ENCODE measurements around the gene SPANXC. TPM values are rescaled to one million over a fixed set of nuclear protein-coding genes. Genes with fewer than 3 reads are reported as not detected.
"Not testable (repeated sequence)": the region's sequence is repeated elsewhere in the genome, so short reads cannot be mapped to it uniquely, and the experiment has no call there.

The SPANXC gene
- total RNA-seq (2016; rRNA removed; fragmentation: Illumina TruSeq; extraction: Trizol) = not detected in 2 replicates
- total RNA-seq (2016; cell fraction: cytosol; rRNA removed; fragmentation: Illumina TruSeq; extraction: Trizol; ENCODE audit: low read depth) = not detected in 2 replicates
- total RNA-seq (2016; cell fraction: insoluble cytoplasmic fraction; rRNA removed; fragmentation: Illumina TruSeq; extraction: Trizol) = not detected in 2 replicates
- total RNA-seq (2016; cell fraction: membrane; rRNA removed; fragmentation: Illumina TruSeq; extraction: Trizol) = not detected in 2 replicates
- total RNA-seq (2016; cell fraction: nucleus; rRNA removed; fragmentation: Illumina TruSeq; extraction: Trizol) = not detected in 2 replicates
- not detected in 2 replicates for polyA plus RNA-seq (2011; rRNA removed)
- polyA plus RNA-seq (2011; cell fraction: cytosol; rRNA removed) = not detected in 2 replicates
- polyA plus RNA-seq (2011; cell fraction: nucleus; rRNA removed) = not detected in 2 replicates
- polyA plus RNA-seq (2012) = not detected in 2 replicates
- not detected in 2 replicates for polyA plus RNA-seq (2016; cell fraction: cytosol; fragmentation: Illumina TruSeq; extraction: Trizol; ENCODE audit: low read depth)
- not detected in 2 replicates for polyA plus RNA-seq (2016; cell fraction: insoluble cytoplasmic fraction; fragmentation: Illumina TruSeq; extraction: Trizol; ENCODE audit: low read depth)
- not detected in 2 replicates for polyA plus RNA-seq (2016; cell fraction: membrane; fragmentation: Illumina TruSeq; extraction: Trizol; ENCODE audit: low read depth)
- not detected in 2 replicates for polyA plus RNA-seq (2016; cell fraction: nucleus; fragmentation: Illumina TruSeq; extraction: Trizol; ENCODE audit: insufficient read depth, low read depth)
- not detected in 2 replicates for polyA minus RNA-seq (2011; rRNA and poly(A)+ RNA removed; ENCODE audit: low replicate concordance)
- not detected in 2 replicates for polyA minus RNA-seq (2011; cell fraction: cytosol; rRNA and poly(A)+ RNA removed)
- polyA minus RNA-seq (2011; cell fraction: nucleus; rRNA and poly(A)+ RNA removed) = not detected in 2 replicates
- Bru-seq, nascent RNA = not detected
- not detected for BruChase-seq, experiment 1, labeled RNA remaining after a 6-hour chase
- not detected for BruChase-seq, experiment 2, labeled RNA remaining after a 2-hour chase
- long read RNA-seq, experiment 1 = 0 reads
- long read RNA-seq, experiment 2 = 0 reads

GRCh38 chrX:141242417-141242816 lies at the start of gene SPANXC:
SPANXC (minus strand) TSS chrX:141242517; CDS start chrX:141242457, 60 bp downstream.
- intact Hi-C loops (cut with micrococcal nuclease; ENCODE audit: unreplicated experiment) = not testable (repeated sequence)

GRCh38 chrX:141279476-141279875 lies 37.2 kb upstream of the SPANXC start:
- H3K36me3 ChIP-seq (replicated peaks in 1 of 2; ENCODE audit: control insufficient read depth in 1 of 2, insufficient read depth in 2 of 2, low read length in 2 of 2) = no peaks in the 10 kb centered on the region
- intact Hi-C loops (cut with micrococcal nuclease; ENCODE audit: unreplicated experiment) (no loop called here), in situ Hi-C loops (cut with HindIII; ENCODE audit: extremely low pct_ligation_motif_present, low pct_unique_long_range_greater_than_20kb) (no loop called here)
- H3K27ac ChIP-seq (ENCODE audit: extremely low read length, insufficient read depth, low read length) = no peak overlapping the region
- H3K4me1 ChIP-seq (ENCODE audit: insufficient read depth, low read length) = no peaks in the 10 kb centered on the region
- CTCF ChIA-PET (ENCODE audit: low intra/inter-chr PET ratio, low total read pairs) = no interaction called here
- H3K9me3 ChIP-seq (ENCODE audit: low read length) = no peaks in the 10 kb centered on the region
- no peak overlapping the region for H3K4me2 ChIP-seq (ENCODE audit: low read depth, low read length)
- FAIRE-seq = no peak
- H3K9ac ChIP-seq (ENCODE audit: insufficient read depth, low read depth, low read length) = no peak overlapping the region
- H3K27me3 ChIP-seq (ENCODE audit: control insufficient read depth in 1 of 2, insufficient read depth in 2 of 2, low read length in 2 of 2) = no peaks in the 10 kb centered on the region
- no peak for DNase-seq (ENCODE audit: low spot score)
- no TSS peak for BruUV-seq (replicated peaks)
- no peak for ATAC-seq
- no peak overlapping the region for H3K4me3 ChIP-seq (replicated peaks in 1 of 3; ENCODE audit: insufficient read depth in 1 of 3, low read depth in 2 of 3, low read length in 3 of 3)
- WGBS (ENCODE audit: low lambda C conversion rate) = 0% methylated on average over 2 of the region's 2 CpGs
- POLR2A ChIA-PET = no interaction called here
- H3K79me2 ChIP-seq (ENCODE audit: insufficient read depth, low read length) = no peaks in the 10 kb centered on the region
- H2AFZ ChIP-seq (ENCODE audit: low read length) = no peak overlapping the region
- no peaks in the 10 kb centered on the region for H4K20me1 ChIP-seq (ENCODE audit: insufficient read depth, low read length)
- TF ChIP-seq ZKSCAN8 (CRISPR knock-in tag; IDR thresholded peaks at IDR 0.05; ENCODE audit: borderline replicate concordance) (no peak), ZNF800 (CRISPR knock-in tag; IDR thresholded peaks at IDR 0.05) (no peak), HOXA9 (CRISPR knock-in tag; IDR thresholded peaks at IDR 0.05; ENCODE audit: borderline replicate concordance) (no peak), ZNF547 (CRISPR knock-in tag; IDR thresholded peaks at IDR 0.05) (no peak), KMT2B (CRISPR knock-in tag; IDR thresholded peaks at IDR 0.05) (no peak), SNAPC4 (CRISPR knock-in tag; IDR thresholded peaks at IDR 0.05) (no peak)

More at GRCh38 chrX:141242417-141242816, at the start of gene SPANXC:
- POLR2A ChIA-PET; CTCF ChIA-PET (ENCODE audit: low intra/inter-chr PET ratio, low total read pairs); FAIRE-seq; in situ Hi-C loops (cut with HindIII; ENCODE audit: extremely low pct_ligation_motif_present, low pct_unique_long_range_greater_than_20kb); H3K79me2 ChIP-seq (ENCODE audit: insufficient read depth, low read length); BruUV-seq (replicated peaks); ATAC-seq; DNase-seq (ENCODE audit: low spot score); H3K9me3 ChIP-seq (ENCODE audit: low read length); H3K27me3 ChIP-seq (ENCODE audit: control insufficient read depth in 1 of 2, insufficient read depth in 2 of 2, low read length in 2 of 2); H3K9ac ChIP-seq (ENCODE audit: insufficient read depth, low read depth, low read length); H3K36me3 ChIP-seq (replicated peaks in 1 of 2; ENCODE audit: control insufficient read depth in 1 of 2, insufficient read depth in 2 of 2, low read length in 2 of 2); H3K4me1 ChIP-seq (ENCODE audit: insufficient read depth, low read length); H3K27ac ChIP-seq (ENCODE audit: extremely low read length, insufficient read depth, low read length); H3K4me3 ChIP-seq (replicated peaks in 1 of 3; ENCODE audit: insufficient read depth in 1 of 3, low read depth in 2 of 3, low read length in 3 of 3); H2AFZ ChIP-seq (ENCODE audit: low read length); H4K20me1 ChIP-seq (ENCODE audit: insufficient read depth, low read length); H3K4me2 ChIP-seq (ENCODE audit: low read depth, low read length): not testable (repeated sequence)
- WGBS (ENCODE audit: low lambda C conversion rate) = 15% methylated on average over 5 of the region's 12 CpGs
